Measurements from ENCODE around the gene NUP210L. TPM values are rescaled to one million over a fixed set of nuclear protein-coding genes. Genes with fewer than 3 reads are reported as not detected.

NUP210L gene
- total and polyA plus RNA-seq, 8 donors = 0.02 to 0.06 (median 0.05) TPM; not detected in 4

DNA sequence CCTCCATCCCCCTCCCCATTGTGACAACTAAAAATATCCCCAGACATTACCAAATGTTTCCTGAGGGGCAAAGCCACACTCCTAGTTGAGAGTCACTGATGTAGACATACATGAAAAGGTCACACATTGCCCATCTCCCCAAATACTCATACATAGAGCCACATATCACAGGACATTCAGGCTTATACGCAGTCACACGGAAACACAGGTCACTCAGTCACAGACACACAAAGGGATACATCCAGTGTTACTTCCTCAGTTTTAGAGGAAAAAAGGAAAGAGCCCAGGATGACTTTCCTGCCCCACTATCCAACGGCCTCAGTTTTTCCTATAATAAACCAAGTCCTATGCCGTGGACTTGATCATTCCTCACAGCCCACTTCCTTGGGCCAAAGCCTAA lies 193.5 kb downstream of the NUP210L start:
- Histone ChIP-seq H3K9me3 (no peaks in the 10 kb centered on the region), H3K36me3 (peaks cover 0 to 7% (median 0%) of the 10 kb centered on the region in 3 donors), H3K4me1 (peaks cover 10 to 39% (median 11%) of the 10 kb centered on the region in 3 donors), H3K27ac (peak overlapping the region in 2 of 4 donors; percentile 95 to 97), H3K27me3 (no peaks in the 10 kb centered on the region), H3K4me3 (peak overlapping the region in 1 of 4 donors; percentile 76)
- WGBS, 2 donors = 82 to 84% methylated on average over 4 of the region's 4 CpGs
- intact Hi-C loops (cut with DNase I) = no loop called here
- TF ChIP-seq, protein P1, sequence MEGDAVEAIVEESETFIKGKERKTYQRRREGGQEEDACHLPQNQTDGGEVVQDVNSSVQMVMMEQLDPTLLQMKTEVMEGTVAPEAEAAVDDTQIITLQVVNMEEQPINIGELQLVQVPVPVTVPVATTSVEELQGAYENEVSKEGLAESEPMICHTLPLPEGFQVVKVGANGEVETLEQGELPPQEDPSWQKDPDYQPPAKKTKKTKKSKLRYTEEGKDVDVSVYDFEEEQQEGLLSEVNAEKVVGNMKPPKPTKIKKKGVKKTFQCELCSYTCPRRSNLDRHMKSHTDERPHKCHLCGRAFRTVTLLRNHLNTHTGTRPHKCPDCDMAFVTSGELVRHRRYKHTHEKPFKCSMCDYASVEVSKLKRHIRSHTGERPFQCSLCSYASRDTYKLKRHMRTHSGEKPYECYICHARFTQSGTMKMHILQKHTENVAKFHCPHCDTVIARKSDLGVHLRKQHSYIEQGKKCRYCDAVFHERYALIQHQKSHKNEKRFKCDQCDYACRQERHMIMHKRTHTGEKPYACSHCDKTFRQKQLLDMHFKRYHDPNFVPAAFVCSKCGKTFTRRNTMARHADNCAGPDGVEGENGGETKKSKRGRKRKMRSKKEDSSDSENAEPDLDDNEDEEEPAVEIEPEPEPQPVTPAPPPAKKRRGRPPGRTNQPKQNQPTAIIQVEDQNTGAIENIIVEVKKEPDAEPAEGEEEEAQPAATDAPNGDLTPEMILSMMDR (IDR thresholded peaks at IDR 0.05) = no peak
- ATAC-seq = no peak
- FAIRE-seq = no peak
- DNase-seq = no peak

DNA sequence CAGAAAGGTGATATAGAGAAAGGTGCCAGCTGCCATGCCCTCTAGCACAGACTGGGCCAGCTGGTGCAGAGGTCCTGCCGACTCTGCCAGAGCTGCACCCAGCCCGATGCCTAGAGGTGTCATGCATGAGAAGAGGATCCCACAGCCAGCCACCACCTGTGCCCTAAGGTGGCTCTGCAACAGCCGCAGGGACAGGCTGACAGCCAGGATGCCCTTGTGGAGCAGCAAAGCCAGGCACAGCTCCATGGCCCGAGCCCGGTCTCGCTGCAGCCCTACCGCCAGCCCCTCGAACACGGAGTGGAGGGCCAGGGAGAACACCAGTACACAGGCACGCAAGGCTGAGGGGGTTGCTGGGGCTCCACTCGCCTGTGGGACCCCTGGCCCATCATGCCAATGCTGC lies 194.7 kb downstream of the NUP210L start:
- H3K27me3 ChIP-seq = no peaks in the 10 kb centered on the region
- no peak overlapping the region for H3K4me3 ChIP-seq
- peaks cover 0 to 7% (median 0%) of the 10 kb centered on the region in 3 donors for H3K36me3 ChIP-seq
- FAIRE-seq (no peak), ATAC-seq (no peak), DNase-seq (peak in 1 of 6 donors; percentile 81)
- WGBS, 2 donors = 80 to 82% methylated on average over 11 of the region's 11 CpGs
- TF ChIP-seq, protein P1 (IDR thresholded peaks at IDR 0.05) = no peak
- H3K4me1 ChIP-seq = peaks cover 10 to 35% (median 11%) of the 10 kb centered on the region in 3 donors
- no peaks in the 10 kb centered on the region for H3K9me3 ChIP-seq
- intact Hi-C loops (cut with DNase I) = no loop called here
- H3K27ac ChIP-seq = no peak overlapping the region

DNA sequence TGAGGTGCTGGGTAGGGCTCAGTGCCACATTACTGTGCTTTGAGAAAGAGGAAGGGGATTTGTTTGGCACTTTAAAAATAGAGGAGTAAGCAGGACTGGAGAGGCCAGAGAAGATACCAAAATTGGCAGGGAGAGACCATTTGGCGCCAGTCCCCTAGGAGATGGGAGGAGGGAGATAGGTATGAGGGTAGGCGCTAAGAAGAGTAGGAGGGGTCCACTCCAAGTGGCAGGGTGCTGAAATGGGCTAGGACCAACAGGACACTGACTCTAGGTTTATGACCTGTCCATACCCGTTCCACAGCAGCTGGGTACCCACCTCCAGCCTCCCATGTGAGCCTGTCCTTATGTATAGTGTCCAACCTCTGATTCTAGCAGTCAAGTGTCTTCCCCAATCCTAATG lies 195.4 kb downstream of the NUP210L start:
- Histone ChIP-seq H3K27ac (peak overlapping the region in 1 of 4 donors; percentile 50), H3K4me1 (peaks cover 8 to 30% (median 10%) of the 10 kb centered on the region in 3 donors), H3K36me3 (peaks cover 0 to 7% (median 0%) of the 10 kb centered on the region in 3 donors), H3K4me3 (no peak overlapping the region), H3K9me3 (no peaks in the 10 kb centered on the region), H3K27me3 (no peaks in the 10 kb centered on the region)
- FAIRE-seq (no peak), ATAC-seq (no peak), DNase-seq (peak in 1 of 6 donors; percentile 19)
- 44 to 73% methylated on average over 3 of the region's 3 CpGs for WGBS, 2 donors
- intact Hi-C loops (cut with DNase I) = no loop called here
- TF ChIP-seq, protein P1 (IDR thresholded peaks at IDR 0.05) = no peak

DNA sequence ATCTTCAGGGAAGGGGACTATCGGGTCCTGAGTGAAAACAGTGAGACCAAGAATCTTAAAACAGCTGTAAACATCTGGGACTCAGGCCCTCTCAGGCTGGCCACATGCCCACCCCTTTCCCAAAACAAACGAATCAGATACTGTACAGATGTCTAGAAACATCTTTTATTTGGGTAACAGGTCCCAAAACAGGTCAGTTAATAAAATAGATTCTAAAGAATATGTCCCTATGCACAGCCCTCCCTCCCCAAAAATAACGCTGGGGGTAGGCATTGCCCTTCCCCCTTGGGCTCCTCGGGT lies 196.0 kb downstream of the NUP210L start:
- ATAC-seq (no peak), FAIRE-seq (no peak), DNase-seq (peak in 1 of 6 donors; percentile 14)
- peak overlapping the region in 2 of 4 donors; percentile 71 to 91 for H3K4me3 ChIP-seq
- TF ChIP-seq, protein P1 (IDR thresholded peaks at IDR 0.05) = no peak
- H3K9me3 ChIP-seq = no peaks in the 10 kb centered on the region
- peaks cover 7 to 27% (median 10%) of the 10 kb centered on the region in 3 donors for H3K4me1 ChIP-seq
- WGBS, 2 donors = 13 to 14% methylated on average over 4 of the region's 4 CpGs
- no peaks in the 10 kb centered on the region for H3K27me3 ChIP-seq
- H3K36me3 ChIP-seq = peaks cover 0 to 7% (median 0%) of the 10 kb centered on the region in 3 donors
- H3K27ac ChIP-seq = peak overlapping the region in 1 of 4 donors; percentile 50
- intact Hi-C loops (cut with DNase I) = no loop called here

DNA sequence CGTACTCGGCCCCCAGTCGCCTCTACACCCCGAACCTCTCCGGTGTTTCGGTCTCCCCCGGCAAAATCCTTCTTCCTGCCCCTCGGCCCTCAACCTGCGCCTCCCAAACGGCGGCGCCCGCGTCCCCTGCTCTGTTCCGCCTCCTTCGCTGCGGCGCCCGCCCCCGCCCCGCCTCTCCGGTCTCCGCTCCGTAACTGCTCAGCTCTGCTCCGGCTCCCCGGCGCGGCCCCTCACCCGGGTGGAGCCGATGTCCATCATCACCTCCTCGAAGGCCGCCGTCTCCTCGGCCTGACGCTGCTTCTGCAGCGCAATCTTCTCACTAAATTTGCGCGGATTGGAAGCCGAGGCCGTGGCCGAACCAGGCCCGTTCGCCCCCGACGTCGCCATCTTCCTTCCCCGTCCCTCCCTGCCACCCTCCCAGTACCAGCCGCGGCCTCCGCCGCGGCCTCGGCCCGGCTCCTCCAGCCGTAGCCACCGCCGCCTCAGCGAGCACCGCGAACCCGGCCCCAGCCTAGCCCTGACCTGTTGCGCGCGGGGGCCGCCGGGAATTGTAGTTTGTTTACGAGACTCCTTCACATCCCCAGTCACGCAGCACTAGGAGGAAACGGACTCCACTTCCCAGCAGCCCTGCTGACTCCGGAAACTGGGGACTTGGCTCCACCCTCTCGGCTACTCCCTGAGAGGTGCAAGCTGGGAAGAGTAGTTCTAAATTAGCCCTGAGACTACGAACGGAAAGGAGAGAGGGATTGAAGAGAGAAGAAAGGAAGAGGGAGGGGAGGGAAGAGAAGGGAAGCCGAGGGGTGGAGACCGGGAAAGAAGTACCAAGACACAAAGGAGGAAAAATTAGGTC lies 196.5 kb downstream of the NUP210L start, which contains the start of gene CRTC2:
Gene CRTC2 (minus strand): TSS at position 502 of the 850 bp plus-strand sequence. CDS start 115 bp downstream, at position 387.
- H3K4me1 ChIP-seq = peaks cover 7 to 27% (median 10%) of the 10 kb centered on the region in 3 donors
- 1% methylated on average over 74 of the region's 75 CpGs for WGBS, 2 donors
- peak; percentile 95 to 99 (median 98) for DNase-seq
- peaks cover 0 to 7% (median 0%) of the 10 kb centered on the region in 3 donors for H3K36me3 ChIP-seq
- intact Hi-C loops (cut with DNase I) = no loop called here
- TF ChIP-seq, protein P1 (IDR thresholded peaks at IDR 0.05) = no peak
- H3K27ac ChIP-seq = peak within 1 kb of the TSS; percentile 63 to 91 (median 73)
- H3K9me3 ChIP-seq = no peaks in the 10 kb centered on the region
- H3K4me3 ChIP-seq = peak within 1 kb of the TSS; percentile 67 to 91 (median 78)
- no peaks in the 10 kb centered on the region for H3K27me3 ChIP-seq
- ATAC-seq = peak; percentile 85 to 90 (median 88)
- FAIRE-seq = peak; percentile 47

Data from pancreas (tissue), 10 donors.